ENCODE measurements around the gene LZIC.

The LZIC gene

DNA sequence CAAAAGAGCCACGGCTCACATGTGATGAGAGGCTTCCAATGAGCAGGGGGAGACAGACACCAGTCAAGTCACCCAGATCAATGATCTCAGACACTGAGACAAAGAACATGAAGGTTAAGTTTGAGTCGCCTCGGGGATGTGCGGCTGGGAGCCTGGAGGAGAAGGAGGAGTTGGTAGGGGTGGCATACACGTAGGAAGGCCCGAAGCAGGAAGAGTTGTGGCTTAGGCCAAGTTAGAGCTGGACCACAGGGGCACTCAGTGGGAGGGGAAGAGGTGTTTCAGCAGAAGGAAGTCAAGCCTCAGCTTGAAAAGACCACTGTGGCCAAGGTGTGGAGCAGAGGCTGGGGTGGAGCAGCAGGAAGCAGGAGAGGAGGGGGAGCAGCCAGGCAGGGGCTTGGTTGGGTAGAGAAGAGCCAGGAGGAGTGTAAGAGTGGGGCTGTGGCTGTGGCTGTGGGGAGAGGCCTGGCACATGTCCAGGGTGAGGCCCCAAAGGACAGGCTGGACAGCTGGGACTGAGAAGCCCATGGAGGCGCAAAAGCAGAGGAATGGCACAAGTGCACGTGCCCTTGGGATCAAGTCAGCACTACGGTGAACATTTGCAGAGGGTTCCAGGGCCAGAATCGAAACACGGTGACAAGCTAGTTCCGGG, 60.8 kb downstream of the LZIC start:
- no peak for DNase-seq (ENCODE audit: low read depth in 2 of 2)
- TF ChIP-seq, protein P1, sequence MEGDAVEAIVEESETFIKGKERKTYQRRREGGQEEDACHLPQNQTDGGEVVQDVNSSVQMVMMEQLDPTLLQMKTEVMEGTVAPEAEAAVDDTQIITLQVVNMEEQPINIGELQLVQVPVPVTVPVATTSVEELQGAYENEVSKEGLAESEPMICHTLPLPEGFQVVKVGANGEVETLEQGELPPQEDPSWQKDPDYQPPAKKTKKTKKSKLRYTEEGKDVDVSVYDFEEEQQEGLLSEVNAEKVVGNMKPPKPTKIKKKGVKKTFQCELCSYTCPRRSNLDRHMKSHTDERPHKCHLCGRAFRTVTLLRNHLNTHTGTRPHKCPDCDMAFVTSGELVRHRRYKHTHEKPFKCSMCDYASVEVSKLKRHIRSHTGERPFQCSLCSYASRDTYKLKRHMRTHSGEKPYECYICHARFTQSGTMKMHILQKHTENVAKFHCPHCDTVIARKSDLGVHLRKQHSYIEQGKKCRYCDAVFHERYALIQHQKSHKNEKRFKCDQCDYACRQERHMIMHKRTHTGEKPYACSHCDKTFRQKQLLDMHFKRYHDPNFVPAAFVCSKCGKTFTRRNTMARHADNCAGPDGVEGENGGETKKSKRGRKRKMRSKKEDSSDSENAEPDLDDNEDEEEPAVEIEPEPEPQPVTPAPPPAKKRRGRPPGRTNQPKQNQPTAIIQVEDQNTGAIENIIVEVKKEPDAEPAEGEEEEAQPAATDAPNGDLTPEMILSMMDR (IDR thresholded peaks at IDR 0.05; ENCODE audit: low read depth, low read length) = no peak
- H3K4me3 ChIP-seq (replicated peaks in 1 of 2; ENCODE audit: low read depth in 2 of 2, low read length in 2 of 2) = no peak overlapping the region

DNA sequence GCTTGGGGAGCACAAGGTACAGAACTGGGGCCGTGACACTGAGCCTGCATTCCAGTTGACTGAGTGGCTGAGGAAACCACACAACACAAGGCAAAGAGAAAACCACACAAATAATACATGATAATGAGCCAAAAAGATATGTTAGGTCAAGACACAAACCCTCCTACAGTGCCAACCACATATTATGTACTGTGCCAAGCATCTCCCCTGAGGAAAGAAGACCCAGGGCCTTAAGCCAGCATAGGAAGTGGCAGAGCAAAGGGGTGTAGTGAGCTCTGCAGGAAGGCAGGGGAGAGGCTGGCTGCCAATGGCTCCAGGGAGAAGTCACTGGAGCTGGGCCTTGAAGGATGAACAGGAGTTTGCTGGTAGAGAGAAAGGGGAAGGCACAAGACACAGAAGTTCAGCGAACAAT, 61.3 kb downstream of the LZIC start:
- H3K4me3 ChIP-seq (replicated peaks in 1 of 2; ENCODE audit: low read depth in 2 of 2, low read length in 2 of 2) = no peak overlapping the region

More for the DNA sequence above, 61.3 kb downstream of the LZIC start:
- TF ChIP-seq, protein P1 (IDR thresholded peaks at IDR 0.05; ENCODE audit: low read depth, low read length) = no peak
- peak; percentile 65 to 68 for DNase-seq (ENCODE audit: low read depth in 2 of 2)

Measured in cardiac fibroblast (primary cell).